ENCODE data around the gene RYR3.

Gene RYR3

DNA sequence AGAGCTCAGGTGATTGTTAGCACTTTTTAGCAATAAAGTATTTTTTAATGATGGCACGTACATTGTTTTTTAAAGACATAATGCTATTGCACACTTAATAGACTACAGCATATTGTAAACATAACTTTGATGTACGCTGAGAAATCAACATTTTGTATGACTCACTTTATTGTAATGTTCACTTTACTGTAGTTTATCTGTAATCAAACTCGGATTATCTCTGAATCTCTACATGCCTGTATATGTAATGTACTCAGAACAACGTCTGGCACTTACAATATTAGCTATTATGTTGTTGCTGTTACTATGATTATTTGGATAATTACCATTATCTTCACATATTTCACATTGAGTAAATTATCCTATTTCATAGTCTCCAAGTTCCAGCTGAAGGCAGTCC, 519.6 kb downstream of the RYR3 start:
- H3K27me3 ChIP-seq = no peaks in the 10 kb centered on the region
- H3K9me3 ChIP-seq = peaks cover 0 to 7% (median 0%) of the 10 kb centered on the region in 3 donors
- TF ChIP-seq, protein P1, sequence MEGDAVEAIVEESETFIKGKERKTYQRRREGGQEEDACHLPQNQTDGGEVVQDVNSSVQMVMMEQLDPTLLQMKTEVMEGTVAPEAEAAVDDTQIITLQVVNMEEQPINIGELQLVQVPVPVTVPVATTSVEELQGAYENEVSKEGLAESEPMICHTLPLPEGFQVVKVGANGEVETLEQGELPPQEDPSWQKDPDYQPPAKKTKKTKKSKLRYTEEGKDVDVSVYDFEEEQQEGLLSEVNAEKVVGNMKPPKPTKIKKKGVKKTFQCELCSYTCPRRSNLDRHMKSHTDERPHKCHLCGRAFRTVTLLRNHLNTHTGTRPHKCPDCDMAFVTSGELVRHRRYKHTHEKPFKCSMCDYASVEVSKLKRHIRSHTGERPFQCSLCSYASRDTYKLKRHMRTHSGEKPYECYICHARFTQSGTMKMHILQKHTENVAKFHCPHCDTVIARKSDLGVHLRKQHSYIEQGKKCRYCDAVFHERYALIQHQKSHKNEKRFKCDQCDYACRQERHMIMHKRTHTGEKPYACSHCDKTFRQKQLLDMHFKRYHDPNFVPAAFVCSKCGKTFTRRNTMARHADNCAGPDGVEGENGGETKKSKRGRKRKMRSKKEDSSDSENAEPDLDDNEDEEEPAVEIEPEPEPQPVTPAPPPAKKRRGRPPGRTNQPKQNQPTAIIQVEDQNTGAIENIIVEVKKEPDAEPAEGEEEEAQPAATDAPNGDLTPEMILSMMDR (IDR thresholded peaks at IDR 0.05) = no peak
- H3K27ac ChIP-seq = no peak overlapping the region
- intact Hi-C loops (cut with DNase I; ENCODE audit: low total_unique reads) = no loop called here
- DNase-seq = no peak
- no peaks in the 10 kb centered on the region for H3K4me1 ChIP-seq
- H3K4me3 ChIP-seq = no peak overlapping the region
- H3K36me3 ChIP-seq = peaks cover 11 to 31% (median 19%) of the 10 kb centered on the region in 3 donors

DNA sequence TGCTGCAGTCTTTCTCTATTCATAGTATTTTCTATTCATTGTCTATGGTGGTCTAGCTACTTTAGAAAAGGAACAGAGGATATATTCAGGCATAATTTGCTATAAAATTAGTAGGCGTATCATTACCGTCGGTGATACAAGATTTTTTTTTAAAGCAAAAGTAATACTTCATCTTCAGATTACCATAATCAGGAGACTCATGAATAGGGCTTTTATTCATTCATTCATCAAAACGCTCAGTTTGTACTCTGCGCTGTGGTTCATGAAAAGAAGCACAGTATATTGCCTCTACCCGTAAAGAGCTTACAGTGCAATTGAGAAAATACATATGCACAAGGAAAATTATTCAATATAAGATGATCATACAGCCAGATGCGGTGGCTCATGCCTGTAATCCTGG, 520.9 kb downstream of the RYR3 start:
- no peak for DNase-seq
- Histone ChIP-seq H3K4me1 (no peaks in the 10 kb centered on the region), H3K27ac (no peak overlapping the region), H3K36me3 (peaks cover 11 to 27% (median 16%) of the 10 kb centered on the region in 3 donors), H3K4me3 (no peak overlapping the region), H3K9me3 (peaks cover 0 to 7% (median 0%) of the 10 kb centered on the region in 3 donors), H3K27me3 (no peaks in the 10 kb centered on the region)
- intact Hi-C loops (cut with DNase I; ENCODE audit: low total_unique reads) = no loop called here
- TF ChIP-seq, protein P1 (IDR thresholded peaks at IDR 0.05) = no peak

DNA sequence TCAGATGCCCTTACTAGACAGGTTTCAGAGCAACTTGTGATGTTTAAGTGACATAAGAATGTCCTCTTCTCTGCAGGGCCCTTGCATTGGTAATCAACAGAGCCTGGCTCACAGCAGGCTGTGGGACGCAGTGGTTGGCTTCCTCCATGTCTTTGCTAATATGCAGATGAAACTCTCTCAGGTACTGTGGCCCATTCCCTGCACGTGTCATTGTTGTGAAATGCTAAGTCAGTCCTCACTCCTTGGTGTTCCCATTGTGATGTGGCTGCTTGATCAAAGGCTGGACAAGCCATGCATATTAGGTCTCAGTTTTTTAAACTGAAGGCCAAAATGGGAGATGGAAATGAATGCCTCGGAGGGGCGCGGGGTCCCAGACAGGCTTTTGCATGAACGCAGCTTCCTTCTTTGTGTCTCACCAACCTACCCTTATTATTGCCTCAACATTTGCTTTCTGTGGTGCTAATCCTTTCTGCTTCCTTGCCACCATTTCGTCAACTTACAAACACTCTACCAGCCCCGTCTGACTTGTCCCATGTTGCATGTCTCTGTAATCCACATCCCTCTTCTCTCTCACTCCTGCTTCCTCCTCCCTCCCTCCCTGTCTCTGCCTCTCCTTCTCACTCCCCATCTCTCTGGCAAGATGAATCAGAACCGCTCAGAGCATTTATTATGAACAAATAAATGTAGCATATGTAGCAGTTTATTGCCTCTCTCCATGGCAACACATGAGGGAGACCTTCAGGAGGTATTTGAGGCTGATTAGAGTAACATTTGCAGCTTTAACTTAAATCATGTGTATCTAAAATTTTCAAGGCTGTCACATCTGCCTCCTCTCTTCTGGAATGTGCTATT, 524.4 kb downstream of the RYR3 start:
- no peak for DNase-seq
- Histone ChIP-seq H3K4me3 (no peak overlapping the region), H3K4me1 (no peaks in the 10 kb centered on the region), H3K27me3 (no peaks in the 10 kb centered on the region), H3K36me3 (peaks cover 0 to 16% (median 4%) of the 10 kb centered on the region in 3 donors), H3K27ac (no peak overlapping the region), H3K9me3 (no peaks in the 10 kb centered on the region)
- intact Hi-C loops (cut with DNase I; ENCODE audit: low total_unique reads) = no loop called here
- TF ChIP-seq, protein P1 (IDR thresholded peaks at IDR 0.05) = no peak

DNA sequence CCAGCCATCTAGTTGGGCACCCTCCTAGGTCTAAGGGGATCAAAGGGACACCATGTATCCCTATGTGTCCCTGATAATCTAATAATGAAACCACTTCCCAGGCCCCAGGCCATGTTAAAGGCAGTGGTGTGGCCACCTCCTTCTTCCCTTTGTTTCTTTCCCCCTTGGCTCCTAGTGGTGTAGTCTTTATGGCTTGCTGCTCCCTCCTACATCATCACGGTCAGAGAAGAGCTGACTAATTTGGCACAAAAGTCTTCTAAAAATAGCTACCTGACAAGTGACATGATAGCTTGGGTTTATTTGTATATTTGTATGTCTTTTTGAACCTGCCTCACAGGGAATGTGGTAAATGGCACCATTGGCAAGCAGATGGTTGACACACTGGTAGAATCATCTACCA, 526.5 kb downstream of the RYR3 start:
- no peaks in the 10 kb centered on the region for H3K27me3 ChIP-seq
- intact Hi-C loops (cut with DNase I; ENCODE audit: low total_unique reads) = no loop called here
- H3K9me3 ChIP-seq = no peaks in the 10 kb centered on the region
- no peak for DNase-seq
- TF ChIP-seq, protein P1 (IDR thresholded peaks at IDR 0.05) = no peak
- no peak overlapping the region for H3K27ac ChIP-seq
- H3K4me1 ChIP-seq = no peaks in the 10 kb centered on the region
- H3K4me3 ChIP-seq = no peak overlapping the region
- H3K36me3 ChIP-seq = peaks cover 0 to 21% (median 4%) of the 10 kb centered on the region in 3 donors

DNA sequence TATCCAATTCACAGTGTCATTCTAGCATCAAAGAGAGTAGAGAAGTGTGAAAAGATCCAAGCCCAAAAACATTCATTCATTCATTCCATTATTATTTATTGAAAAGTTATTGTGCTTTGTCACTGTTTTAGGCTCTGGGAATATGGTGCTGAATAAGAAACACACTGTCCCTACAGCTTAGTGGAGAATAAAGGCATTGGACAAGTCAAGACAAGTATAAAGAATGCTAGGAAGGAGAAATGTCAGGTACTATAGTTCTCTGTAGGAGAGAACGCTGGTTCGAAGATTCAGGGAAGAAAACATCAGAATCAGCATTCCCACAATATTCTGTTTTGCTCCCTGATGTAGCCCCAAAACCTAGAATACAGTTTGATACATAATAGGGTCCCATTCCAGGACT, 528.8 kb downstream of the RYR3 start:
- no peak for DNase-seq
- no peak overlapping the region for H3K27ac ChIP-seq
- H3K4me3 ChIP-seq = no peak overlapping the region
- intact Hi-C loops (cut with DNase I; ENCODE audit: low total_unique reads) = no loop called here
- TF ChIP-seq, protein P1 (IDR thresholded peaks at IDR 0.05) = no peak
- peaks cover 0 to 21% (median 4%) of the 10 kb centered on the region in 3 donors for H3K36me3 ChIP-seq
- no peaks in the 10 kb centered on the region for H3K4me1 ChIP-seq
- H3K27me3 ChIP-seq = no peaks in the 10 kb centered on the region
- no peaks in the 10 kb centered on the region for H3K9me3 ChIP-seq

Data from tibial artery (tissue), 4 donors.